SU-DHL-6 (cell line): ENCODE data around the gene RNU1-2.
"Not testable (repeated sequence)": the region's sequence is repeated elsewhere in the genome, so short reads cannot be mapped to it uniquely, and the experiment has no call there.

ENCODE experiments used
- H2AFZ ChIP-seq: fragments of 200-600 bp; sonication (generic); 2 replicates; pipeline ENCODE4 v1.6.1; 2014; ENCODE audit warnings: low read depth, mild to moderate bottlenecking, moderate library complexity, mixed read lengths, antibody characterized with exemption, low read length; ENCODE audit not compliant: severe bottlenecking
- H3F3A ChIP-seq: fragments of 200-600 bp; shearing (Covaris generic); 2 replicates; pipeline ENCODE4 v1.6.0; 2016; ENCODE audit warnings: antibody characterized with exemption, mild to moderate bottlenecking; ENCODE audit not compliant: insufficient read depth
- H3K27ac ChIP-seq: fragments of 200-600 bp; sonication (generic); 2 replicates; pipeline ENCODE4 v1.5.1; 2016; ENCODE audit warnings: low read depth, mild to moderate bottlenecking, low read length, moderate library complexity, mixed read lengths
- H3K27me3 ChIP-seq: fragments of 200-600 bp; sonication (generic), shearing (Covaris generic); 2 replicates; pipeline ENCODE4 v1.6.0; 2014; ENCODE audit warnings: mild to moderate bottlenecking, low read length
- H3K36me3 ChIP-seq: fragments of 200-600 bp; sonication (generic); 2 replicates; pipeline ENCODE4 v1.6.1; 2014; ENCODE audit warnings: mild to moderate bottlenecking, low read length, mixed read lengths
- H3K4me2 ChIP-seq: fragments of 300-600, 200-600 bp; shearing (Covaris generic), sonication (generic); 2 replicates; pipeline ENCODE4 v1.6.0; 2014; ENCODE audit warnings: low read length, low read depth, mild to moderate bottlenecking; ENCODE audit not compliant: poor library complexity, severe bottlenecking
- H3K4me3 ChIP-seq: fragments of 200-600 bp; sonication (generic); 2 replicates; pipeline ENCODE4 v1.5.1; 2014; ENCODE audit warnings: antibody characterized with exemption, low read length, mild to moderate bottlenecking, mixed read lengths; ENCODE audit not compliant: insufficient read depth, poor library complexity, severe bottlenecking
- H3K79me2 ChIP-seq: fragments of 200-600 bp; sonication (generic); 2 replicates; pipeline ENCODE4 v1.6.1; 2014; ENCODE audit warnings: mild to moderate bottlenecking, low read length, moderate library complexity; ENCODE audit not compliant: insufficient read depth
- H3K9ac ChIP-seq: fragments of 200-600 bp; sonication (generic); 2 replicates; pipeline ENCODE4 v1.7.0; 2014; ENCODE audit warnings: mild to moderate bottlenecking, low read length
- H3K9me2 ChIP-seq: fragments of 200-600 bp; sonication (generic); replicated peaks from 2 replicates; pipeline ENCODE4 v1.6.1; 2014; ENCODE audit warnings: low read length; ENCODE audit not compliant: insufficient read depth
- H3K9me3 ChIP-seq: fragments of 200-600 bp; sonication (generic); 2 replicates; pipeline ENCODE4 v1.6.1; 2014; ENCODE audit warnings: low read length, mixed read lengths; ENCODE audit not compliant: insufficient read depth
- H4K20me1 ChIP-seq: fragments of 200-600 bp; sonication (generic); 2 replicates; pipeline ENCODE4 v1.6.1; 2014; ENCODE audit warnings: low read depth, mild to moderate bottlenecking, antibody characterized with exemption, low read length, moderate library complexity, mixed read lengths
- CTCF ChIP-seq: fragments of 200-600 bp; sonication (generic); IDR thresholded peaks from one replicate; pipeline ENCODE4 v1.5.1; 2017; ENCODE audit warnings: antibody characterized with exemption, mild to moderate bottlenecking, low read length, moderate library complexity; ENCODE audit not compliant: insufficient read depth, poor library complexity, severe bottlenecking
- EZH2phosphoT487 ChIP-seq: fragments of 200-600 bp; sonication (generic), shearing (Covaris generic); conservative IDR thresholded peaks from 2 replicates; pipeline ENCODE4 v1.6.1; 2018; ENCODE audit warnings: mild to moderate bottlenecking, antibody characterized with exemption, low read length, moderate library complexity, mixed read lengths

RNU1-2 gene

GRCh38 chr1:16944038-16944437 lies 48.3 kb downstream of the RNU1-2 start:
- no peaks in the 10 kb centered on the region for H3K36me3 ChIP-seq
- TF ChIP-seq CTCF (no peak), EZH2phosphoT487 (no peak)

GRCh38 chr1:16945512-16945911 lies 49.7 kb downstream of the RNU1-2 start:
- not testable (repeated sequence) for H3K9me2 ChIP-seq, H3K79me2 ChIP-seq, H3K4me2 ChIP-seq, H3K9me3 ChIP-seq, H3K27me3 ChIP-seq, H2AFZ ChIP-seq, H3K36me3 ChIP-seq, H3K27ac ChIP-seq, H3F3A ChIP-seq, H3K9ac ChIP-seq, H4K20me1 ChIP-seq, H3K4me3 ChIP-seq

More at GRCh38 chr1:16944038-16944437, 48.3 kb downstream of the RNU1-2 start:
- no peaks in the 10 kb centered on the region for H3K9me3 ChIP-seq
- H3K4me3 ChIP-seq, result no peak overlapping the region
- H3K27me3 ChIP-seq, result no peaks in the 10 kb centered on the region
- no peak overlapping the region for H3K4me2 ChIP-seq
- no peak overlapping the region for H3K27ac ChIP-seq
- H3F3A ChIP-seq, result no peaks in the 10 kb centered on the region
- no peak overlapping the region for H3K9ac ChIP-seq
- H4K20me1 ChIP-seq, result no peaks in the 10 kb centered on the region
- no peaks in the 10 kb centered on the region for H3K79me2 ChIP-seq
- no peaks in the 10 kb centered on the region for H3K9me2 ChIP-seq
- no peak overlapping the region for H2AFZ ChIP-seq
